ENCODE measurements around the gene GTF3C5. TPM values are rescaled to one million over a fixed set of nuclear protein-coding genes. Genes with fewer than 3 reads are reported as not detected.
"Not testable (repeated sequence)": the region's sequence is repeated elsewhere in the genome, so short reads cannot be mapped to it uniquely, and the experiment has no call there.

GTF3C5 gene
- total and polyA plus RNA-seq, 2 of the 4 experiments (the other 2 are of a cell fraction) = 49.1 to 52.3 TPM

DNA sequence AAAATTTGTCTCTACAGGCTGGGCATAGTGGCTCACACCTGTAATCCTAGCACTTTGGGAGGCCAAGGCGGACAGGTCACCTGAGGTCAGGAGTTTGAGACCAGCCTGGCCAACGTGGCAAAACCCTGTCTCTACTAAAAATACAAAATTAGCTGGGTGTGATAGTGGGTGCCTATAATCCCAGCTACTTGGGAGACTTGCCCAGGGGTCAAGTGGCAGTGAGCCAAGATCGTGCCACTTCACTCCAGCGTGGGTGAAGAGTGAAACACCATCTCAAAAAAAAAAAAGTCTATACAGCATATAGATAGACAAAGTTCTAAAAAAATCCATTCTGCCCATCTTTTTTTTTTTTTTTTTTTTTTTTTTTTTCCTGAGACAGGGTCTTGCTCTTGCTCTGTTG lies 63.6 kb downstream of the GTF3C5 start:
- H2BK20ac ChIP-seq (ENCODE audit: low read depth, low read length); ATAC-seq (ENCODE audit: low read depth); H2BK120ac ChIP-seq (ENCODE audit: low read depth, low read length); H3K14ac ChIP-seq (replicated peaks; ENCODE audit: low read depth, low read length); DNase-seq; H3K4me2 ChIP-seq (ENCODE audit: low read depth, low read length); H3K4me3 ChIP-seq (ENCODE audit: insufficient read depth, low read depth, low read length); H3K18ac ChIP-seq (ENCODE audit: low read depth, low read length); H4K91ac ChIP-seq (ENCODE audit: insufficient read depth, low read depth, low read length); H4K5ac ChIP-seq (ENCODE audit: low read depth, low read length); H4K8ac ChIP-seq (ENCODE audit: low read depth in 2 of 2, low read length in 2 of 2); dilution Hi-C loops (cut with HindIII; ENCODE audit: low sequenced_read_pairs, unreplicated experiment); H3K9me3 ChIP-seq (ENCODE audit: control insufficient read depth, insufficient read depth, low read length); H3K27ac ChIP-seq (ENCODE audit: insufficient read depth, low read length); H3K9ac ChIP-seq (ENCODE audit: low read depth, low read length); H3K4me1 ChIP-seq (ENCODE audit: control insufficient read depth, insufficient read depth, low read length); H3K79me1 ChIP-seq (ENCODE audit: low read depth in 1 of 2, low read length in 2 of 2); H2AK9ac ChIP-seq (replicated peaks; ENCODE audit: low read depth, low read length, poor library complexity); H3K23ac ChIP-seq (ENCODE audit: low read depth, low read length); H3K56ac ChIP-seq (ENCODE audit: extremely low read depth, insufficient read depth, low read length); H4K20me1 ChIP-seq (ENCODE audit: insufficient read depth, low read length); H3K4ac ChIP-seq (ENCODE audit: low read depth, low read length); H2AK5ac ChIP-seq (ENCODE audit: low read depth, low read length); H3K27me3 ChIP-seq (ENCODE audit: control insufficient read depth, insufficient read depth, low read length); POLR2A ChIA-PET (ENCODE audit: unreplicated experiment); H2AFZ ChIP-seq (replicated peaks; ENCODE audit: low read length, poor library complexity); H2BK15ac ChIP-seq (ENCODE audit: low read depth, low read length); intact Hi-C loops (cut with micrococcal nuclease); H3K9me1 ChIP-seq (ENCODE audit: insufficient read depth, low read length); in situ Hi-C loops (cut with MboI; ENCODE audit: low sequenced_read_pairs); H2BK5ac ChIP-seq (ENCODE audit: low read depth, low read length, poor library complexity, severe bottlenecking); BruUV-seq (replicated peaks): not testable (repeated sequence)
- CTCF ChIA-PET = interaction anchor here (1.3 kb wide), 1 partner anchor 50 kb away, joined by 3 read pairs; no protein-coding TSS in a partner anchor
- WGBS, 2 experiments (ENCODE audit: extremely low coverage in 2 of 2, insufficient read length in 1 of 2) = no CpG with 5 or more reads among the region's 4 CpGs
- H3K36me3 ChIP-seq (ENCODE audit: control insufficient read depth, insufficient read depth, low read length) = peaks cover 19% of the 10 kb centered on the region
